Measurements from ENCODE around the gene TMEM121. TPM values are rescaled to one million over a fixed set of nuclear protein-coding genes. Genes with fewer than 3 reads are reported as not detected.
A peak's percentile ranks its signal among the peaks of the same experiment; 100 is the strongest.

The TMEM121 gene
- polyA plus RNA-seq, 1 of the 3 experiments (the other 2 are of a cell fraction) = 9.1 TPM

- no peak overlapping the region for H3K4me2 ChIP-seq
- H3K27ac ChIP-seq (ENCODE audit: low read depth in 2 of 2, low read length in 1 of 2) = peak overlapping the region; percentile 98 to 100
- POLR2A ChIA-PET = no interaction called here
- H3K9me3 ChIP-seq = no peaks in the 10 kb centered on the region
- H3K27me3 ChIP-seq (ENCODE audit: insufficient read depth) = no peaks in the 10 kb centered on the region
- H3K79me2 ChIP-seq (ENCODE audit: insufficient read depth) = no peaks in the 10 kb centered on the region
- H2AFZ ChIP-seq (ENCODE audit: low read depth) = no peak overlapping the region
- peak overlapping the region; percentile 92; the same call in 1 of the 2 replicates for H3K9ac ChIP-seq
- H3K9me2 ChIP-seq = no peaks in the 10 kb centered on the region
- DNase-seq = no peak
- peaks cover 27% of the 10 kb centered on the region for H3F3A ChIP-seq (replicated peaks; ENCODE audit: insufficient read depth)
- peaks cover 0 to 2% of the 10 kb centered on the region in 2 experiments for H3K36me3 ChIP-seq (replicated peaks in 1 of 2; ENCODE audit: control insufficient read depth in 1 of 2, insufficient read depth in 2 of 2, low read length in 1 of 2)
- CTCF ChIA-PET = interaction anchor here (0.6 to 7.2 kb wide), 7 partner anchors 13 to 118 kb away, joined by 3 to 137 read pairs (median 7); no protein-coding TSS in a partner anchor
- TF ChIP-seq ZBTB33 (IDR thresholded peaks at IDR 0.05; ENCODE audit: borderline replicate concordance, low read depth) (no peak), NRF1 (IDR thresholded peaks at IDR 0.05; ENCODE audit: low read depth, low read length) (no peak), SIN3A (IDR thresholded peaks at IDR 0.05; ENCODE audit: borderline replicate concordance, low read depth, low read length) (no peak), REST (IDR thresholded peaks at IDR 0.05; ENCODE audit: low read depth, low read length) (no peak), MEF2A (IDR thresholded peaks at IDR 0.05; ENCODE audit: borderline replicate concordance, low read depth) (no peak), EZH2phosphoT487 (IDR thresholded peaks at IDR 0.05; ENCODE audit: borderline replicate concordance, low read depth) (no peak), MXI1 (IDR thresholded peaks at IDR 0.05; ENCODE audit: low read depth, low read length) (no peak), TEAD4 (IDR thresholded peaks at IDR 0.05; ENCODE audit: borderline replicate concordance, insufficient read depth) (no peak), FOSL2 (IDR thresholded peaks at IDR 0.05; ENCODE audit: borderline replicate concordance, low read depth) (no peak), IRF3 (IDR thresholded peaks at IDR 0.05; ENCODE audit: low read depth, low read length) (no peak), RCOR1 (IDR thresholded peaks at IDR 0.05; ENCODE audit: low read length) (no peak), GABPA (IDR thresholded peaks at IDR 0.05; ENCODE audit: low read depth) (no peak), JUND (IDR thresholded peaks at IDR 0.05) (no peak), RAD21 (IDR thresholded peaks at IDR 0.05; ENCODE audit: low read length) (no peak)
- peaks cover 31 to 70% of the 10 kb centered on the region in 2 experiments; a peak in 3 of 4 replicates for H3K4me1 ChIP-seq (ENCODE audit: control insufficient read depth in 1 of 2, insufficient read depth in 2 of 2, low read depth in 1 of 2, low read length in 1 of 2)
- H3K4me3 ChIP-seq (ENCODE audit: low read depth in 2 of 2, low read length in 1 of 2) = no peak overlapping the region
- WGBS (ENCODE audit: low lambda C conversion rate) = 80% methylated on average over 1 of the region's 18 CpGs
- H4K20me1 ChIP-seq (ENCODE audit: insufficient read depth) = no peaks in the 10 kb centered on the region
These were observed 42.9 kb upstream of the TMEM121 start for GRCh38 chr14:105483300-105484068.

All from SK-N-SH (cell line).